Measurements from ENCODE around the gene AGAP1. TPM values are rescaled to one million over a fixed set of nuclear protein-coding genes. Genes with fewer than 3 reads are reported as not detected.

Gene AGAP1
- polyA plus RNA-seq, 4 donors, result 20.2 to 21.2 (median 20.3) TPM

DNA sequence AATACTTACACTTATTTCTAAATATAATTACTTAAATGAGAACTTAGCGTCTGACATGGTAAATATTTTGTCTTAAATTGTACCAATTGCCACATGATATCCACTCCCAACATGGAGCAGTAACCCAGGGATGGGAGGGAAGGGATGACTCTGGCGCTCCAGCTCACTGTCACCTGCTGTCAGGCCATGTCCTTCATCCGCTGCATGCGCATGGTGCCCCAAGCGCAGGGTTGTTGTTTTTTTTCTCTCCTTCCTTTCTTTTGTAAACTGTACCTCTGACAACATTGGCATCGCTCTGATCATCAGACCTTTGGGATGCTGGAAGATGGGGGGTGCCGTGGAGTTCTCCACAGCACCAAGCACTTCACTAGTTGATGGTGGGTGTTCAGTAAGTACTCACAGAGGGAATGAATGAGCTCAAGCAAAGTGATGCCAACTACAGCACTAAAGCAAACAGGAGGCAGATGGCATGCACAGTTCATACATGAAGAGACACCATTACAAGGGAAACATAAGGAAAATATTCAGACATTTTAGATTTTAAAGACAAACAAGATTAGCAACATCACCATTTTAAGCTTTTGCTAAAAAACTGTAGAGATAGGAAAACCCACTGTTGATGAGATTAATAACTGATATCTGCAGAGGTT, 426.5 kb downstream of the AGAP1 start:
- no peak for DNase-seq (ENCODE audit: low read depth in 4 of 4, low spot score in 3 of 4)

DNA sequence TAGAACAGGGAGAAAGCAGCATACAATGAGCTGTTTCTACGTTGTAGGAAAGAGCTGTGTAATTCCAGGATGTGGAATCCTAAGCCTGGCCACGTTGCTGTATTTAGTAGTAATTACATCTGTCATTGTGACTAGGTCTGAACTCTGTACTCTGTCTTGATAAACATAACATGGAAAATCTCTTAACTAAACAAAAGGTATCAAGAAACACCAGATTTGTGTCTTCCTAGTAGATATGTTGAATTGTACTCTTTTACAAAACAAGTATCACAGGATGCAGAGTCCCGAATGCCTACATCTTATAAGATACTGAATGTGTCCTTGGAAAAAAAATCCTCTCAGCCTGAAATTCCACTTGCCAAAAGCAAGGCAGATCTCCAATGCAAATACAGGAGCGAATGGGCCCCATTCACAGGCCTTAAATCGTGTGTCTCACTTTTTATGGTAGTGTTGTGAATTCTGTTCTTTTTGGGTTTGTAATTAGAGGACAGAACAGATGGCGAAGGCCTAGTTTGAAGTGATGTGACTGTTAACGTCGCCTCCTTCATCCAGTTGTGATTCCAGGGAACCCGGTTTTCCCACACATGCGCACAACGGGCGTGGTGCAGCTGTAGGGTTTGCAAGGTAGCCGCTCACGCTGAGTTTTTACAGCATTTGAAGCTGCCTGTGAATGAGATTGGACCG, 427.8 kb downstream of the AGAP1 start:
- DNase-seq (ENCODE audit: low read depth in 4 of 4, low spot score in 3 of 4), result no peak

GRCh38 chr2:235922839-235923238, 429.0 kb downstream of the AGAP1 start:
- DNase-seq (ENCODE audit: low read depth in 4 of 4, low spot score in 3 of 4), result no peak

DNA sequence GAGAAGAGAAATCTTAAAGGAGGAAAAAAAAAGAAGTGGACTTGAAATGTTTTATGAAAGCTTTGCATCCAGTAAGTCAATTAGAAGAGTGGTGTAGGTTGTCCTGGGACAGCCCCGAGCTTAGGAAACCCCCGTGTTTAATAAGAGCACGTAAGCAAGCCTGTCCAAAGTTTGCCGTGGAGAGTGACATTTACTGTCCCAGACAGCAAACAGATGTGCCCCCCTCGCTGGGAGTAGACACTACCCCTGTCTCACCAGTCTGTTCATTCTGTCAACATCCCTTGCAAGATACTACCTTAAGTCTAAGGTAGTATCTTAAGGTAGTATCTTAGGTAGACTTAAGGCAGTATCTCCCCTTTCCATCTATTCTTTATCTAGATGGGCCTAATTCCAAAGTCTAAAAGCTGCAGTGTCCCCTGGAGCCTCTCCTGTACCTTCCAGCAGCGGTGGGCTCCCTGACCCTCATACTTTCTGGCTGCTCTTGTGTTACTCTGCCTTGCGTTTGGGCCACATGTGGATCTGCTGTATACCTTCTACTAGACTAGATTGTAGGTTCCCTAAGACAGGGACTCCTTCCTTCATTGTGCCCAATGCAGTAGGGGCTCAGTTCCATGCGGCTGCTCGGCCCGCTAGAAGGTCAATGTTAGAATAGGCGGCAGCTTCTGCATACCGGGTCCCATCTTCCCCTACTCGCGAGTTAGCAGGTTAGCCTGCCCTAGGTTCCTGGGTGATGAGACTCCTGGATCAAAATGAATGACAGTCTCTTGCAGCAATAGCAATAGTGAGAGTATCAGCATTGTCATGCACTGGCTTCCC, 430.2 kb downstream of the AGAP1 start:
- DNase-seq (ENCODE audit: low read depth in 4 of 4, low spot score in 3 of 4), result no peak

- DNase-seq (ENCODE audit: low read depth in 4 of 4, low spot score in 3 of 4), result no peak
Observed at GRCh38 chr2:235924675-235925063, 430.8 kb downstream of the AGAP1 start.

GRCh38 chr2:235925250-235925919, 431.5 kb downstream of the AGAP1 start:
- no peak for DNase-seq (ENCODE audit: low read depth in 4 of 4, low spot score in 3 of 4)

DNA sequence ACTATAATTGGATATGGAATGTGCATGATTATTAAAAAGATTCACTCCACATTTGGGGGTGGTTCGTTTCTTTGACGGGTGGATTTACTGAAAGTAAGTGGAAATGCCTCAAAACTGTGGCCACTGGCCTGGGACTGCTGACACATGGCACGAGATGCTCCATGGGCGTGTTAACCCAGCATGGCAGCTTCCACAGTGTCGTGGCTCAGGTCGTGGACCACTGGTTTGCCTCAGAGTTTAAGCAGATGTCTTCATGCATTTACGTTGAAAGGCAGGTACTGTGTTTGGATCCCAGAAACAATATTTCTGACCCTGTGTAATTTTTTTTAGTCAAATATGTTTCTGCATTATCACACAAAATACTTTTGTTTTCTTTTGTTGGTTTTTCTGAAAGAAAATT, 432.4 kb downstream of the AGAP1 start:
- no peak for DNase-seq (ENCODE audit: low read depth in 4 of 4, low spot score in 3 of 4)

GRCh38 chr2:235928751-235929370, 435.0 kb downstream of the AGAP1 start:
- DNase-seq (ENCODE audit: low read depth in 4 of 4, low spot score in 3 of 4), result no peak

DNA sequence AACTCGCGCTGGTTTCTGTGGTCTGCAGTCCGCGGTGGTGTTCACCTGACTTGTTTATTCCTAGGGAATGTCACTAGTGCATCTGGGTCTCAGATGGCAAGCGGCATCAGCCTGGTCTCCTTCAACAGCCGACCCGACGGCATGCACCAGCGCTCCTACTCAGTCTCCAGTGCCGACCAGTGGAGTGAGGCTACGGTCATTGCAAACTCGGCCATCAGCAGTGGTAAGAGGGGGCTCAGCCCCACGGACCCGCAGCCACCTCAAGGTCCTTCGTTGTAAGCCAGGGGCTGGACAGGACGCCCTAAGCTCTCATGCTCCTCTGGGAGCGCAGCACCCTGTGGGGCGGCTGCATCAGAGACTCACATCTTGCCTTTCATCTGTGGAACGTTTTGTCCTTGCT, 436.9 kb downstream of the AGAP1 start:
- no peak for DNase-seq (ENCODE audit: low read depth in 4 of 4, low spot score in 3 of 4)

- DNase-seq (ENCODE audit: low read depth in 4 of 4, low spot score in 3 of 4), result no peak
Observed at GRCh38 chr2:235931676-235932075, 437.8 kb downstream of the AGAP1 start.

DNA sequence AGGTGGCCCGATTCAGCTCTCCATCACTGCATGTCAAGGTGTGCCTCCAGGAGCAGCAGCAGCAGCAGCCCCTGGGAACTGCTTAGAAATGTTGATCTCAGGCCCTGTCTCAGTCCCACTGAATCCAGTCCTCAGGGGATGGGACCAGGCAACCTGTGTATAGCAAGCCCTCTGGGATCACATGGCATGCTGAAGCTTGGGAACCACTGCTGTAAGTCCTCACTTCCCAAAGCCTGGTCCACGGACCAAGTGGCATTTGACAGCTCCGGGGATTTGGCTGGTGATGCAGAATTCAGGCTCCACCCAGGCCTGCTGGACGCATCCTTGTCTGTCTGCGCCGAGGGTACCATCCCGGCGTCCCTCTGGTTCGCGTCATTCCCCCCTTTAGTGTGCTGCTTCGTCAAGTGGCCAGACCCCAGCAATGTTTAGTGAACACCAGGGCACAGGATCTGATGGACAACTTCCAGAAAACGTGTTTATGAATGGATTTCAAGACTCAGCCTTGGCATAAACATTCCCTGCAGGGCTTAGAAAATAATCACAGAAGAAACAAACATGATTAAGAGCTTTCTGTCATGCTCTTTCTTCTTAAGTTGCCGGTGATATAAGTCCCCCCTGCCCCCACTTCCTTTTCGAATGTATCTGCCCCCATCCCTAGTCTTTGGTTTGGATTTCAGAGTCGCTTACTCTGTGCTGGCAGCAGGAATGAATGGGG, 440.4 kb downstream of the AGAP1 start:
- no peak for DNase-seq (ENCODE audit: low read depth in 4 of 4, low spot score in 3 of 4)

GRCh38 chr2:235934774-235935484, 441.1 kb downstream of the AGAP1 start:
- no peak for DNase-seq (ENCODE audit: low read depth in 4 of 4, low spot score in 3 of 4)

- DNase-seq (ENCODE audit: low read depth in 4 of 4, low spot score in 3 of 4), result no peak
Observed at GRCh38 chr2:235935773-235936172, 441.9 kb downstream of the AGAP1 start.

- no peak for DNase-seq (ENCODE audit: low read depth in 4 of 4, low spot score in 3 of 4)
Observed at GRCh38 chr2:235936493-235936892, 442.6 kb downstream of the AGAP1 start.

DNA sequence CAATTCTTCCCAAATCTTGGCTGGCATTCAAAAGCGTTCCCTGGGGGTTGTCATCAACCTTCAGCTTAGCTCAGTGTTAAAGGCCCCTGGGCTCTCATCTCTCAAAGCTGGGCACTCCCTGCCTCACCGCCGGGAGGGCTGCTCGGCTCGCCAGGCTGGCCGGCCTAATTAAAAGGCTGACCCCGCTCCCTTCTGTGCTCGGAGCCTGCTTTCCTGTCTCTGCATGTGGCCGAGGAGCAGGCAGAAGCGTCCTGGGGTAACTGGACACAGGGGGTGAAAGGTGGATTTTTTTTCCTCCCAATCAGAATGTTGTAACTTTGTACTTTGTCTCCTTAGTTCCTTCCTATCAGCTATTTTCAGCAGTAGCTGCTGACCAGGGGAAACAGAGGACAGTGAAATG, 443.2 kb downstream of the AGAP1 start:
- DNase-seq (ENCODE audit: low read depth in 4 of 4, low spot score in 3 of 4), result no peak

DNA sequence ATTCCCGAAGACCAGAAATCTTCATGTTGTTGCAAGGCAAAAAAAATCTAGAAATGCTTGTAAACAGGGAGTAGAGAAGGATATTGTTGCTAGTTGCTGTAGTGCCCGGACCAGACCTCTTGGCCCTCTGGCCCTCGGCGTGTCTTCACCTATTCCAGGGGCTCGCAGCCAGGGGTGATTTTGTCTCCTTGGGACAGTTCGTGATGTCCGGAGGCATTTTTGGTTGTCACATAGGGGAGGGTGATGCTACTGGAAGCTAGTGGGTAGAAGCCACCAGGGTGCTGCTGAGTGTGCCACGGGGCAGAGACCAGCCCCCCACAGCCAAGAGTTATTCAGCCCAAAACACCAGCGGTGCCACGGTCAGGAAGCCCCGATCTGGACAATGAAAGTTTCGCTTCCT, 443.7 kb downstream of the AGAP1 start:
- no peak for DNase-seq (ENCODE audit: low read depth in 4 of 4, low spot score in 3 of 4)

GRCh38 chr2:235937936-235938335, 444.1 kb downstream of the AGAP1 start:
- no peak for DNase-seq (ENCODE audit: low read depth in 4 of 4, low spot score in 3 of 4)

GRCh38 chr2:235938611-235939010, 444.8 kb downstream of the AGAP1 start:
- no peak for DNase-seq (ENCODE audit: low read depth in 4 of 4, low spot score in 3 of 4)

DNA sequence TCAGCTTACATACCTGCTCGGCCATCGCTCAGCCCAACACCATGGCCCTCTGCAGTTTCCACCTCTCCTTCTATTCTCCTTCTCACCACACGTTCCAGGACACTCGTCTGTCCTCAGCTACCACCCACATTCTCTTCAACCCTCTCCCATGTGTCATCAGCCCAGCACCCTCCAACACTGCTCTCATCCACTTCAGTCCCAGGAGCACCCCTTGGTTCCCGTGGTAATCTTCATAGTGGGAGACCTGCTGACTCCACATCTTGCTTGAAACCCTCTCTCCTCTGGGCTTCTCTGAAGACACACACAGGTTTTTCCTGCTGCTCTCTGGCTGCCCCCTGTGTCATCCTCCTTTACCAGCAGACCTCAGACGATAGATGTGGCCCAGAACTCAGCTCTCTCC, 445.6 kb downstream of the AGAP1 start:
- no peak for DNase-seq (ENCODE audit: low read depth in 4 of 4, low spot score in 3 of 4)
